Parathyroid adenoma (tissue), 2 donors: ENCODE results near the gene AGAP1.
"Not testable (repeated sequence)": the region's sequence is repeated elsewhere in the genome, so short reads cannot be mapped to it uniquely, and the experiment has no call there.

Experiments
- H2AFZ ChIP-seq: fragments of 300-600 bp; sonication (generic); one replicate; pipeline ENCODE4 v1.7.0; 2017; ENCODE audit warnings: antibody characterized with exemption, mild to moderate bottlenecking
- H3K27ac ChIP-seq: fragments of 300-600 bp; sonication (generic); one replicate; pipeline ENCODE4 v1.7.0; 2017
- H3K27me3 ChIP-seq: fragments of 300-600 bp; sonication (generic); one replicate; pipeline ENCODE4 v1.7.0; 2017; ENCODE audit warnings: low read length; ENCODE audit not compliant: control insufficient read depth, insufficient read depth
- H3K36me3 ChIP-seq: fragments of 300-600 bp; sonication (generic); one replicate; pipeline ENCODE4 v1.7.0; 2017; ENCODE audit warnings: low read length; ENCODE audit not compliant: control insufficient read depth, insufficient read depth
- H3K4me1 ChIP-seq: fragments of 300-600 bp; sonication (generic); one replicate; pipeline ENCODE4 v1.7.0; 2017; ENCODE audit warnings: control low read depth
- H3K4me2 ChIP-seq: fragments of 300-600 bp; sonication (generic); one replicate; pipeline ENCODE4 v1.7.0; 2017; ENCODE audit warnings: low read length
- H3K4me3 ChIP-seq: fragments of 300-600 bp; sonication (generic); one replicate; pipeline ENCODE4 v1.7.0; 2017; ENCODE audit warnings: low read depth, low read length
- H3K79me2 ChIP-seq: fragments of 300-600 bp; sonication (generic); one replicate; pipeline ENCODE4 v1.7.0; 2017; ENCODE audit warnings: control low read depth
- H3K9ac ChIP-seq: fragments of 300-600 bp; sonication (generic); one replicate; pipeline ENCODE4 v1.7.0; 2017; ENCODE audit warnings: mild to moderate bottlenecking
- H3K9me3 ChIP-seq: fragments of 300-600 bp; sonication (generic); one replicate; pipeline ENCODE4 v1.7.0; 2017; ENCODE audit warnings: low read length; ENCODE audit not compliant: control insufficient read depth
- TF ChIP-seq, protein P1 (sequence below): fragments of 300-600 bp; sonication (generic); IDR thresholded peaks from one replicate; pipeline ENCODE4 v1.7.0; 2017; ENCODE audit warnings: antibody characterized with exemption, mild to moderate bottlenecking
- donor health status: primary hyperparathyroidism.

The AGAP1 gene

GRCh38 chr2:236090027-236090382 lies 596.2 kb downstream of the AGAP1 start:
- Histone ChIP-seq H3K27me3 (no peaks in the 10 kb centered on the region), H3K4me1 (no peaks in the 10 kb centered on the region), H3K79me2 (no peaks in the 10 kb centered on the region), H3K27ac (no peak overlapping the region), H3K9me3 (no peaks in the 10 kb centered on the region), H3K36me3 (no peaks in the 10 kb centered on the region), H2AFZ (no peak overlapping the region), H3K4me2 (no peak overlapping the region), H3K4me3 (no peak overlapping the region), H3K9ac (no peak overlapping the region)
- TF ChIP-seq, protein P1, sequence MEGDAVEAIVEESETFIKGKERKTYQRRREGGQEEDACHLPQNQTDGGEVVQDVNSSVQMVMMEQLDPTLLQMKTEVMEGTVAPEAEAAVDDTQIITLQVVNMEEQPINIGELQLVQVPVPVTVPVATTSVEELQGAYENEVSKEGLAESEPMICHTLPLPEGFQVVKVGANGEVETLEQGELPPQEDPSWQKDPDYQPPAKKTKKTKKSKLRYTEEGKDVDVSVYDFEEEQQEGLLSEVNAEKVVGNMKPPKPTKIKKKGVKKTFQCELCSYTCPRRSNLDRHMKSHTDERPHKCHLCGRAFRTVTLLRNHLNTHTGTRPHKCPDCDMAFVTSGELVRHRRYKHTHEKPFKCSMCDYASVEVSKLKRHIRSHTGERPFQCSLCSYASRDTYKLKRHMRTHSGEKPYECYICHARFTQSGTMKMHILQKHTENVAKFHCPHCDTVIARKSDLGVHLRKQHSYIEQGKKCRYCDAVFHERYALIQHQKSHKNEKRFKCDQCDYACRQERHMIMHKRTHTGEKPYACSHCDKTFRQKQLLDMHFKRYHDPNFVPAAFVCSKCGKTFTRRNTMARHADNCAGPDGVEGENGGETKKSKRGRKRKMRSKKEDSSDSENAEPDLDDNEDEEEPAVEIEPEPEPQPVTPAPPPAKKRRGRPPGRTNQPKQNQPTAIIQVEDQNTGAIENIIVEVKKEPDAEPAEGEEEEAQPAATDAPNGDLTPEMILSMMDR, result no peak

DNA sequence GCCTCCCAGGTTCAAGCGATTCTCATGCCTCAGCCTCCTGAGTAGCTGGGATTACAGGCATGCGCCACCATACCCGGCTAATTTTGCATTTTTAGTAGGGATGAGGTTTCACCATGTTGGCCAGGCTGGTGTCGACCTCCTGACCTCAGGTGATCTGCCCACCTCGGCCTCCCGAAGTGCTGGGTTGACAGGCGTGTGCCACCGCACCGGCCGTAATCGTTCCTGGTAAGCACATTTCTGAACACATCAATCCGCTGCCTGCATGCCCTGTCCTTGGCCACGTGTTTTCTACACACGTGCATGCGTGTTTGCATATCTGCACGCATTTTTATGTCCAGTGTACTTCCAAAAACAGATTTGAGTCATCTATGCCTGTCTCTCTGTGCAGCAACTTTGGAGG lies 597.0 kb downstream of the AGAP1 start:
- not testable (repeated sequence) for H3K9ac ChIP-seq, H3K4me1 ChIP-seq, H3K36me3 ChIP-seq, H2AFZ ChIP-seq, H3K27ac ChIP-seq, H3K27me3 ChIP-seq, H3K9me3 ChIP-seq, H3K79me2 ChIP-seq, H3K4me3 ChIP-seq, H3K4me2 ChIP-seq

DNA sequence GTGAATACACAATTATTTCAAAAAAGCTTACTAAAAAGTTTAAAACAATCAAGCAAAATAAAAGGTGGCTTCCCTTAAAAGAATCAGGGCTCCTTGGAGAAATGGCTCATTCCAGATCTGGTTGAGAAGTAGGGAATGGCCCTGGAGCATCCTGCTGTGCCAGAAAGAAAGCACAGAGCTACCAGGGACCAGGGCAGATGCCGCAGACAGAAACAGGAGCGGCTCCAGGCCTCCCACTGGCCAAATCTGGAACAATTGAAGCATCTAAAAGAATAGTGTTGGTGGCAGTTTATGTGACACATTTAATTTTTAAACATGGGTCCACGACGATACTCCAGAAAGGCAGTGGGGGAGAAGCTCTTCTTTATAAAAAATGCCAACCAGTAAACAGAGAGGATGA lies 598.9 kb downstream of the AGAP1 start:
- no peaks in the 10 kb centered on the region for H3K36me3 ChIP-seq
- no peaks in the 10 kb centered on the region for H3K9me3 ChIP-seq
- H3K79me2 ChIP-seq, result no peaks in the 10 kb centered on the region
- no peak overlapping the region for H3K4me2 ChIP-seq
- H3K27ac ChIP-seq, result no peak overlapping the region
- H3K4me3 ChIP-seq, result no peak overlapping the region
- H3K27me3 ChIP-seq, result no peaks in the 10 kb centered on the region
- H3K9ac ChIP-seq, result no peak overlapping the region
- H3K4me1 ChIP-seq, result no peaks in the 10 kb centered on the region
- no peak overlapping the region for H2AFZ ChIP-seq
- TF ChIP-seq, protein P1, result no peak

DNA sequence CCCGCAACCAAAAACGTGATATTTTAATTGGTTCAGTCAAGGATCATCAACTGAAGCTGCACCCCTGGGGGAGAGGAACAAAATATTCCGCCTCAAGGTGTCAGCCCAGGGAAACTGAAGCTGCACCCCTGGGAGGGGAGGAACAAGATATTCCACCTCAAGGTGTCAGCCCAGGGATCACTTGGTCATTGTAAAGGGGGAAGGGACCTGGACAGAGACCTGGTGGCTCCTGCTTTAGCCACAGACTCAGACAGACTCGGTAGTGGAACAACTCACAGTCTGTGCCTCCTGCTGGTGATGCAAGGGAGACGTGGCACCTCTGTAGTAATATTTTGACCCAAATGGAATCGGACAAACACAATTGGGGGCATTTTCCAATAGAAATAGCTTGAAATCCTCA lies 599.3 kb downstream of the AGAP1 start:
- Histone ChIP-seq H3K9me3 (no peaks in the 10 kb centered on the region), H3K36me3 (no peaks in the 10 kb centered on the region), H3K4me2 (no peak overlapping the region), H3K27ac (no peak overlapping the region), H2AFZ (no peak overlapping the region), H3K9ac (no peak overlapping the region), H3K4me1 (no peaks in the 10 kb centered on the region), H3K27me3 (no peaks in the 10 kb centered on the region), H3K79me2 (no peaks in the 10 kb centered on the region), H3K4me3 (no peak overlapping the region)
- TF ChIP-seq, protein P1, result no peak

- no peaks in the 10 kb centered on the region for H3K9me3 ChIP-seq
- no peaks in the 10 kb centered on the region for H3K27me3 ChIP-seq
- no peaks in the 10 kb centered on the region for H3K36me3 ChIP-seq
- no peak overlapping the region for H3K4me3 ChIP-seq
- no peak overlapping the region for H3K4me2 ChIP-seq
- TF ChIP-seq, protein P1, result no peak
- no peak overlapping the region for H3K27ac ChIP-seq
- no peak overlapping the region for H2AFZ ChIP-seq
- no peaks in the 10 kb centered on the region for H3K79me2 ChIP-seq
- H3K9ac ChIP-seq, result no peak overlapping the region
- H3K4me1 ChIP-seq, result no peaks in the 10 kb centered on the region
Observed at GRCh38 chr2:236095504-236095903, 601.7 kb downstream of the AGAP1 start.
